K562 (cell line): ENCODE data around the gene TMIGD1. TPM values are rescaled to one million over a fixed set of nuclear protein-coding genes. Genes with fewer than 3 reads are reported as not detected.

ENCODE experiments used
- ATAC-seq: fragments of 200-7000 bp; cut with Tn5 transposase; 3 replicates; pipeline ENCODE4 v1.9.1; 2020; ENCODE audit warnings: moderate library complexity
- BruUV-seq: library from RNA; stranded (reverse); fragments of 400-500 nt; replicated peaks from 2 replicates; lab custom pipeline; 2021; lab: Mats Ljungman, UMichigan
- CTCF ChIA-PET: fragments of 300-600 bp; formaldehyde crosslinking; extraction: SDS; loops from one replicate; lab custom pipeline; 2021; ENCODE audit warnings: low intra/inter-chr PET ratio; lab: Yijun Ruan, JAX
- POLR2A ChIA-PET: fragments of 300-600, 350-650 bp; sonication (Branson Sonifier 250); formaldehyde crosslinking; extraction: SDS; loops from one replicate; lab custom pipeline; 2021; ENCODE audit warnings: antibody characterized with exemption, inconsistent platforms; lab: Yijun Ruan, JAX
- DNase-seq, 4 experiments: peaks; one replicate each; pipeline versions ENCODE4 v3.0.0 to v3.0.0-alpha.2; 2011 to 2018; ENCODE audit warnings: low spot score in 3 of 4, mixed read lengths in 3 of 4; ENCODE audit errors: extremely low read depth in 1 of 4
- FAIRE-seq: peaks from 2 replicates; lab custom pipeline; 2011; peaks lifted over from hg19 to GRCh38; lab: Jason Lieb, UNC
- H2AFZ ChIP-seq: 2 replicates; pipeline ENCODE4 v1.6.0; 2011; ENCODE audit warnings: low read depth, low read length, control low read depth, inconsistent platforms
- H3K27ac ChIP-seq: fragments of 200-600 bp; 3 replicates; pipeline ENCODE4 v1.8.0; 2011; ENCODE audit warnings: low read depth, mild to moderate bottlenecking, control low read depth, inconsistent platforms, low read length, moderate library complexity, mixed read lengths; ENCODE audit errors: extremely low read depth
- H3K27me3 ChIP-seq, 2 experiments: fragments of 300-600 bp in 1 of 2; 2 replicates in 1 of 2; 3 replicates in 1 of 2; pipeline versions ENCODE4 v1.6.0 to v1.8.0; 2011; ENCODE audit warnings: inconsistent platforms in 2 of 2, low read length in 2 of 2, mild to moderate bottlenecking in 1 of 2, mixed read lengths in 1 of 2, moderate library complexity in 1 of 2; ENCODE audit not compliant: control insufficient read depth in 2 of 2, insufficient read depth in 2 of 2
- H3K36me3 ChIP-seq: fragments of 300-600 bp; 3 replicates; pipeline ENCODE4 v1.8.0; 2011; ENCODE audit warnings: mild to moderate bottlenecking, low read length, inconsistent platforms; ENCODE audit not compliant: control insufficient read depth, insufficient read depth
- H3K4me1 ChIP-seq, 2 experiments: fragments of 200-600 bp in 1 of 2; replicated peaks in 1 of 2; 2 replicates in 1 of 2; 3 replicates in 1 of 2; pipeline versions ENCODE4 v1.5.1 to v1.8.0; 2011; ENCODE audit warnings: inconsistent platforms in 2 of 2, low read length in 2 of 2, mild to moderate bottlenecking in 1 of 2, mixed read lengths in 1 of 2, moderate library complexity in 1 of 2; ENCODE audit not compliant: control insufficient read depth in 2 of 2, insufficient read depth in 2 of 2
- H3K4me2 ChIP-seq: 2 replicates; pipeline ENCODE4 v1.6.1; 2011; ENCODE audit warnings: low read length, control low read depth, inconsistent platforms, mixed read lengths; ENCODE audit not compliant: insufficient read depth
- H3K4me3 ChIP-seq: fragments of 200-600 bp; sonication (generic), shearing (Covaris generic); 2 replicates; pipeline ENCODE4 v1.5.1; 2016; ENCODE audit warnings: control low read depth, inconsistent platforms
- H3K79me2 ChIP-seq: fragments of 200-600 bp; 3 replicates; pipeline ENCODE4 v1.8.0; 2011; ENCODE audit warnings: low read length, inconsistent platforms; ENCODE audit not compliant: control insufficient read depth, insufficient read depth
- H3K9ac ChIP-seq, 2 experiments: 2 replicates each; pipeline versions ENCODE4 v1.6.0 to v1.6.1; 2011; ENCODE audit warnings: low read depth in 2 of 2, low read length in 2 of 2, control low read depth in 1 of 2, inconsistent platforms in 1 of 2, mild to moderate bottlenecking in 1 of 2, mixed read lengths in 1 of 2; ENCODE audit not compliant: insufficient read depth in 1 of 2
- H3K9me1 ChIP-seq: one replicate; pipeline ENCODE4 v1.6.0; 2011; ENCODE audit warnings: inconsistent platforms, mild to moderate bottlenecking, low read length, moderate library complexity; ENCODE audit not compliant: control insufficient read depth, insufficient read depth
- H3K9me3 ChIP-seq: replicated peaks from 2 replicates; pipeline ENCODE4 v1.5.1; 2011; ENCODE audit warnings: low read depth, low read length, inconsistent platforms; ENCODE audit not compliant: control insufficient read depth, insufficient read depth
- H4K20me1 ChIP-seq: replicated peaks from 2 replicates; pipeline ENCODE4 v1.6.1; 2011; ENCODE audit warnings: low read length, inconsistent platforms, mixed read lengths; ENCODE audit not compliant: control insufficient read depth, insufficient read depth
- BRD9 ChIP-seq: fragments of 450-650 bp; IDR thresholded peaks from 2 replicates; pipeline ENCODE4 v1.6.1; 2018; ENCODE audit warnings: low read depth; ENCODE audit not compliant: partially characterized antibody
- CCNT2 ChIP-seq: IDR thresholded peaks from 2 replicates; pipeline ENCODE4 v1.6.1; 2011; ENCODE audit warnings: borderline replicate concordance, low read depth, mild to moderate bottlenecking, moderate library complexity, mixed read lengths, low read length; ENCODE audit not compliant: insufficient read length; ENCODE audit errors: extremely low read depth
- DMBX1 ChIP-seq: fragments of 250-450 bp; sonication (Bioruptor Pico); IDR thresholded peaks from 2 replicates; pipeline ENCODE4 v1.8.0; 2022; ENCODE audit warnings: inconsistent platforms, mild to moderate bottlenecking, moderate library complexity, borderline replicate concordance
- EP300 ChIP-seq: IDR thresholded peaks from 2 replicates; pipeline ENCODE4 v1.6.1; 2012; ENCODE audit warnings: low read length, improper control_type of control experiment
- FOS ChIP-seq: IDR thresholded peaks from 3 replicates; pipeline ENCODE4 v1.6.1; 2011; ENCODE audit not compliant: insufficient read length; ENCODE audit errors: extremely low read depth
- HSF4 ChIP-seq: fragments of 250-450 bp; sonication (Bioruptor Pico); IDR thresholded peaks from 2 replicates; pipeline ENCODE4 v2.1.2; 2022; ENCODE audit warnings: mild to moderate bottlenecking, moderate library complexity, borderline replicate concordance
- KLF10 ChIP-seq: fragments of 250-450 bp; sonication (Bioruptor Pico); IDR thresholded peaks from 2 replicates; pipeline ENCODE4 v1.6.1; 2021; ENCODE audit warnings: matching md5 sums
- PHF21A ChIP-seq: fragments of 450-650 bp; IDR thresholded peaks from 2 replicates; pipeline ENCODE4 v1.6.1; 2017; ENCODE audit warnings: low read depth, borderline replicate concordance
- PHTF2 ChIP-seq: fragments of 250-450 bp; sonication (Bioruptor Pico); IDR thresholded peaks from 2 replicates; pipeline ENCODE4 v1.5.0; 2021; ENCODE audit warnings: mild to moderate bottlenecking
- TBL1XR1 ChIP-seq, 2 experiments: IDR thresholded peaks; 2 replicates each; pipeline ENCODE4 v1.6.1; 2012; ENCODE audit warnings: improper control_type of control experiment in 2 of 2, low read length in 2 of 2, mild to moderate bottlenecking in 1 of 2
- ZC3H8 ChIP-seq: fragments of 450-650 bp; IDR thresholded peaks from 2 replicates; pipeline ENCODE4 v1.6.1; 2017
- ZNF224 ChIP-seq: sonication (generic); formaldehyde crosslinking; IDR thresholded peaks from 2 replicates; pipeline ENCODE4 v1.8.0; 2022; ENCODE audit warnings: mild to moderate bottlenecking, missing genetic modification reagents
- ZNF239 ChIP-seq: fragments of 250-450 bp; sonication (Bioruptor Pico); IDR thresholded peaks from 2 replicates; pipeline ENCODE4 v1.4.0; 2020; ENCODE audit warnings: mild to moderate bottlenecking
- WGBS: fragments of 100-300 bp; shearing (Covaris generic); methylation state at CpG from one replicate; pipeline ENCODE4 v1.1.6; 2016; ENCODE audit warnings: low coverage, mixed read lengths; ENCODE audit not compliant: insufficient coverage; ENCODE audit errors: missing lambda C conversion rate; 5-methylcytosine and 5-hydroxymethylcytosine counted together
- in situ Hi-C: fragments of 300-500 bp; cut with MboI; formaldehyde crosslinking; loops from 4 replicates; pipeline ENCODE4 v1.15.0; 2018; ENCODE audit warnings: inconsistent platforms, mixed read lengths
- intact Hi-C: fragments of 100-400 bp; cut with micrococcal nuclease; formaldehyde crosslinking; loops from 2 replicates; pipeline ENCODE4 v1.14.2; 2022
- polyA plus RNA-seq, 8 experiments: library from polyadenylated mRNA; depleted of rRNA in 4 of 8; stranded (reverse) in 5 of 8; unstranded in 3 of 8; fragments of >200 nt; fragmentation: Nextera tagmentation in 2 of 8; fragmentation: Illumina TruSeq in 1 of 8; extraction: Ambion mirVana in 2 of 8; extraction: Trizol in 1 of 8; gene quantifications; 2 replicates each; pipeline versions ENCODE4 v1.2.1 to v1.2.3, GENCODE V29; 2011 to 2014; ENCODE audit warnings: inconsistent platforms in 1 of 8, missing spikeins in 1 of 8
- total RNA-seq, 7 experiments: library from RNA; depleted of rRNA in 6 of 7; stranded (reverse); fragments of >200 nt in 6 of 7; fragmentation: Illumina TruSeq in 2 of 7; extraction: Trizol in 2 of 7; gene quantifications; 2 replicates each; pipeline versions ENCODE4 v1.2.1 to v1.2.3, GENCODE V29; 2011 to 2021; ENCODE audit warnings: low replicate concordance in 1 of 7
- TF ChIP-seq, protein P1 (sequence below): fragments of 450-650 bp; IDR thresholded peaks from 2 replicates; pipeline ENCODE4 v1.6.1; 2016; ENCODE audit warnings: mild to moderate bottlenecking
- TF ChIP-seq, protein P2 (sequence below), 2 experiments: fragments of 450-650 bp; conservative IDR thresholded peaks; 2 replicates each; pipeline ENCODE4 v1.6.1; 2017; ENCODE audit warnings: mild to moderate bottlenecking in 2 of 2, moderate library complexity in 2 of 2
- TF ChIP-seq, protein P3 (sequence below): sonication (generic); formaldehyde crosslinking; IDR thresholded peaks from 2 replicates; pipeline ENCODE4 v1.8.0; 2022; ENCODE audit warnings: mild to moderate bottlenecking, missing genetic modification reagents, borderline replicate concordance
- TF ChIP-seq, protein P4 (sequence below): sonication (generic); formaldehyde crosslinking; IDR thresholded peaks from 2 replicates; pipeline ENCODE4 v1.8.1; 2022; ENCODE audit warnings: missing genetic modification reagents

The TMIGD1 gene
- total and polyA plus RNA-seq, 9 of the 15 experiments (the other 6 are each of a cell fraction or from before 2014, with no cell fraction given): not detected

DNA sequence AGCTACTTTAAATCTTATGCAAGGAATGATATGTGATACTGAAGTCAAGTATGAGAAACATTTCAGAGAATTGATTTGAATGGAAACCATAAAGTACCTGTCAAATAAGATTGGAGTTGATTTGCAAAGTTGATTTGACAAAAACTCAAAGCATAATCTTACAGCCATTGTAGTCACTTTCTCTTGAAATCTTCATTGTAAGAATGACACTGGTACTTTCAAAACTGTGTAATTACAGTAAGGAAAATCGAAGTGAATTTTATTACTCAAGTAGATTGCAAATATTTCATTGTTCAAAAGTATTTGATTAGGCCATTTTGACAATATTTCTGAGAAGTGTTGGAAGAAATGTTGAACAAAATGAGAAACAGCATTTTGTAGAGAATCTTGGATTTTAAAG lies 48.5 kb upstream of the TMIGD1 start:
- no peaks in the 10 kb centered on the region for H3K27me3 ChIP-seq
- H2AFZ ChIP-seq: no peak overlapping the region
- no peak overlapping the region for H3K4me2 ChIP-seq
- FAIRE-seq: no peak
- no peak for ATAC-seq
- H4K20me1 ChIP-seq: peaks cover 6% of the 10 kb centered on the region; the same call in 1 of the 2 replicates
- H3K9me1 ChIP-seq: no peaks in the 10 kb centered on the region
- 33% methylated on average over 1 of the region's 1 CpG for WGBS
- no peaks in the 10 kb centered on the region for H3K9me3 ChIP-seq
- ChIA-PET CTCF (no interaction called here), POLR2A (interaction anchor here (2.6 kb wide), 1 partner anchor 8 kb away, joined by 10 read pairs; no protein-coding TSS in a partner anchor)
- no peak overlapping the region for H3K27ac ChIP-seq
- BruUV-seq: no TSS peak
- no peak overlapping the region for H3K9ac ChIP-seq
- intact Hi-C loops (no loop called here), in situ Hi-C loops (no loop called here)
- H3K79me2 ChIP-seq: peaks cover 34% of the 10 kb centered on the region
- no peak overlapping the region for H3K4me3 ChIP-seq
- peaks cover 15% of the 10 kb centered on the region; the same call in 2 of the 3 replicates for H3K36me3 ChIP-seq
- DNase-seq: no peak
- H3K4me1 ChIP-seq: peaks cover 16 to 21% of the 10 kb centered on the region in 2 experiments
- TF ChIP-seq, protein P1, sequence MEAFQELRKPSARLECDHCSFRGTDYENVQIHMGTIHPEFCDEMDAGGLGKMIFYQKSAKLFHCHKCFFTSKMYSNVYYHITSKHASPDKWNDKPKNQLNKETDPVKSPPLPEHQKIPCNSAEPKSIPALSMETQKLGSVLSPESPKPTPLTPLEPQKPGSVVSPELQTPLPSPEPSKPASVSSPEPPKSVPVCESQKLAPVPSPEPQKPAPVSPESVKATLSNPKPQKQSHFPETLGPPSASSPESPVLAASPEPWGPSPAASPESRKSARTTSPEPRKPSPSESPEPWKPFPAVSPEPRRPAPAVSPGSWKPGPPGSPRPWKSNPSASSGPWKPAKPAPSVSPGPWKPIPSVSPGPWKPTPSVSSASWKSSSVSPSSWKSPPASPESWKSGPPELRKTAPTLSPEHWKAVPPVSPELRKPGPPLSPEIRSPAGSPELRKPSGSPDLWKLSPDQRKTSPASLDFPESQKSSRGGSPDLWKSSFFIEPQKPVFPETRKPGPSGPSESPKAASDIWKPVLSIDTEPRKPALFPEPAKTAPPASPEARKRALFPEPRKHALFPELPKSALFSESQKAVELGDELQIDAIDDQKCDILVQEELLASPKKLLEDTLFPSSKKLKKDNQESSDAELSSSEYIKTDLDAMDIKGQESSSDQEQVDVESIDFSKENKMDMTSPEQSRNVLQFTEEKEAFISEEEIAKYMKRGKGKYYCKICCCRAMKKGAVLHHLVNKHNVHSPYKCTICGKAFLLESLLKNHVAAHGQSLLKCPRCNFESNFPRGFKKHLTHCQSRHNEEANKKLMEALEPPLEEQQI: no peak
- TF ChIP-seq PHF21A (no peak), ZNF224 (CRISPR knock-in tag) (no peak), DMBX1 (CRISPR knock-in tag) (no peak), HSF4 (CRISPR knock-in tag) (no peak), EP300 (no peak), PHTF2 (CRISPR knock-in tag) (no peak), CCNT2 (no peak), ZNF239 (CRISPR knock-in tag) (no peak), ZC3H8 (no peak), TBL1XR1 (IDR thresholded peaks at IDR 0.05; ENCODE audit: low read length in 2 of 2) (no peak), BRD9 (no peak), FOS (no peak), KLF10 (CRISPR knock-in tag) (no peak)
- TF ChIP-seq, protein P2, sequence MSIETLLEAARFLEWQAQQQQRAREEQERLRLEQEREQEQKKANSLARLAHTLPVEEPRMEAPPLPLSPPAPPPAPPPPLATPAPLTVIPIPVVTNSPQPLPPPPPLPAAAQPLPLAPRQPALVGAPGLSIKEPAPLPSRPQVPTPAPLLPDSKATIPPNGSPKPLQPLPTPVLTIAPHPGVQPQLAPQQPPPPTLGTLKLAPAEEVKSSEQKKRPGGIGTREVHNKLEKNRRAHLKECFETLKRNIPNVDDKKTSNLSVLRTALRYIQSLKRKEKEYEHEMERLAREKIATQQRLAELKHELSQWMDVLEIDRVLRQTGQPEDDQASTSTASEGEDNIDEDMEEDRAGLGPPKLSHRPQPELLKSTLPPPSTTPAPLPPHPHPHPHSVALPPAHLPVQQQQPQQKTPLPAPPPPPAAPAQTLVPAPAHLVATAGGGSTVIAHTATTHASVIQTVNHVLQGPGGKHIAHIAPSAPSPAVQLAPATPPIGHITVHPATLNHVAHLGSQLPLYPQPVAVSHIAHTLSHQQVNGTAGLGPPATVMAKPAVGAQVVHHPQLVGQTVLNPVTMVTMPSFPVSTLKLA (conservative IDR thresholded peaks at IDR 0.05): no peak
- TF ChIP-seq, protein P3, sequence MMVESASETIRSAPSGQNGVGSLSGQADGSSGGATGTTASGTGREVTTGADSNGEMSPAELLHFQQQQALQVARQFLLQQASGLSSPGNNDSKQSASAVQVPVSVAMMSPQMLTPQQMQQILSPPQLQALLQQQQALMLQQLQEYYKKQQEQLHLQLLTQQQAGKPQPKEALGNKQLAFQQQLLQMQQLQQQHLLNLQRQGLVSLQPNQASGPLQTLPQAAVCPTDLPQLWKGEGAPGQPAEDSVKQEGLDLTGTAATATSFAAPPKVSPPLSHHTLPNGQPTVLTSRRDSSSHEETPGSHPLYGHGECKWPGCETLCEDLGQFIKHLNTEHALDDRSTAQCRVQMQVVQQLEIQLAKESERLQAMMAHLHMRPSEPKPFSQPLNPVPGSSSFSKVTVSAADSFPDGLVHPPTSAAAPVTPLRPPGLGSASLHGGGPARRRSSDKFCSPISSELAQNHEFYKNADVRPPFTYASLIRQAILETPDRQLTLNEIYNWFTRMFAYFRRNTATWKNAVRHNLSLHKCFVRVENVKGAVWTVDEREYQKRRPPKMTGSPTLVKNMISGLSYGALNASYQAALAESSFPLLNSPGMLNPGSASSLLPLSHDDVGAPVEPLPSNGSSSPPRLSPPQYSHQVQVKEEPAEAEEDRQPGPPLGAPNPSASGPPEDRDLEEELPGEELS (CRISPR knock-in tag): no peak
- TF ChIP-seq, protein P4, sequence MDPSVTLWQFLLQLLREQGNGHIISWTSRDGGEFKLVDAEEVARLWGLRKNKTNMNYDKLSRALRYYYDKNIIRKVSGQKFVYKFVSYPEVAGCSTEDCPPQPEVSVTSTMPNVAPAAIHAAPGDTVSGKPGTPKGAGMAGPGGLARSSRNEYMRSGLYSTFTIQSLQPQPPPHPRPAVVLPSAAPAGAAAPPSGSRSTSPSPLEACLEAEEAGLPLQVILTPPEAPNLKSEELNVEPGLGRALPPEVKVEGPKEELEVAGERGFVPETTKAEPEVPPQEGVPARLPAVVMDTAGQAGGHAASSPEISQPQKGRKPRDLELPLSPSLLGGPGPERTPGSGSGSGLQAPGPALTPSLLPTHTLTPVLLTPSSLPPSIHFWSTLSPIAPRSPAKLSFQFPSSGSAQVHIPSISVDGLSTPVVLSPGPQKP (CRISPR knock-in tag): no peak
